Measurements from ENCODE around the gene ZSCAN26.

Gene ZSCAN26

GRCh38 chr6:28277746-28278145 is 10.8 kb downstream of the ZSCAN26 start:
- no peak for TF ChIP-seq CTCF (IDR thresholded peaks at IDR 0.05; ENCODE audit: low read depth, low read length)
- DNase-seq (ENCODE audit: extremely low read depth, low read depth), result no peak

GRCh38 chr6:28280595-28281287 is 13.8 kb downstream of the ZSCAN26 start:
- no peak for TF ChIP-seq CTCF (IDR thresholded peaks at IDR 0.05; ENCODE audit: low read depth, low read length)
- DNase-seq (ENCODE audit: extremely low read depth, low read depth), result no peak

GRCh38 chr6:28281288-28282064 is 14.5 kb downstream of the ZSCAN26 start, which contains the start of gene PGBD1:
PGBD1 (plus strand) TSS chr6:28281572; CDS start chr6:28283814, 2,242 bp downstream.
- no peak for TF ChIP-seq CTCF (IDR thresholded peaks at IDR 0.05; ENCODE audit: low read depth, low read length)
- no peak for DNase-seq (ENCODE audit: extremely low read depth, low read depth)

GRCh38 chr6:28282926-28283325 is 16.0 kb downstream of the ZSCAN26 start:
- TF ChIP-seq CTCF (IDR thresholded peaks at IDR 0.05; ENCODE audit: low read depth, low read length), result no peak
- no peak for DNase-seq (ENCODE audit: extremely low read depth, low read depth)

- TF ChIP-seq CTCF (IDR thresholded peaks at IDR 0.05; ENCODE audit: low read depth, low read length), result no peak
- DNase-seq (ENCODE audit: extremely low read depth, low read depth), result no peak
Observed at GRCh38 chr6:28291573-28291972, 24.6 kb downstream of the ZSCAN26 start.

- no peak for TF ChIP-seq CTCF (IDR thresholded peaks at IDR 0.05; ENCODE audit: low read depth, low read length)
Observed at GRCh38 chr6:28295326-28295725, 28.4 kb downstream of the ZSCAN26 start.

GRCh38 chr6:28296520-28297060 is 29.6 kb downstream of the ZSCAN26 start:
- TF ChIP-seq CTCF (IDR thresholded peaks at IDR 0.05; ENCODE audit: low read depth, low read length), result no peak
- no peak for DNase-seq (ENCODE audit: extremely low read depth, low read depth)

More at GRCh38 chr6:28295326-28295725, 28.4 kb downstream of the ZSCAN26 start:
- no peak for DNase-seq (ENCODE audit: extremely low read depth, low read depth)
